HL-60 (cell line): ENCODE results near the gene SPTBN1.

Source experiments
- REST ChIP-seq: IDR thresholded peaks from 2 replicates; pipeline ENCODE4 v1.6.1; 2012; ENCODE audit warnings: low read depth; ENCODE audit not compliant: insufficient replicate concordance
- TF ChIP-seq, protein P1 (sequence below): IDR thresholded peaks from one replicate; pipeline ENCODE4 v1.5.1; 2011; ENCODE audit warnings: low read length, control low read depth, inconsistent platforms; ENCODE audit not compliant: insufficient read depth

GRCh38 chr2:54481686-54482085 is 25.6 kb downstream of the SPTBN1 start:
- TF ChIP-seq, protein P1, sequence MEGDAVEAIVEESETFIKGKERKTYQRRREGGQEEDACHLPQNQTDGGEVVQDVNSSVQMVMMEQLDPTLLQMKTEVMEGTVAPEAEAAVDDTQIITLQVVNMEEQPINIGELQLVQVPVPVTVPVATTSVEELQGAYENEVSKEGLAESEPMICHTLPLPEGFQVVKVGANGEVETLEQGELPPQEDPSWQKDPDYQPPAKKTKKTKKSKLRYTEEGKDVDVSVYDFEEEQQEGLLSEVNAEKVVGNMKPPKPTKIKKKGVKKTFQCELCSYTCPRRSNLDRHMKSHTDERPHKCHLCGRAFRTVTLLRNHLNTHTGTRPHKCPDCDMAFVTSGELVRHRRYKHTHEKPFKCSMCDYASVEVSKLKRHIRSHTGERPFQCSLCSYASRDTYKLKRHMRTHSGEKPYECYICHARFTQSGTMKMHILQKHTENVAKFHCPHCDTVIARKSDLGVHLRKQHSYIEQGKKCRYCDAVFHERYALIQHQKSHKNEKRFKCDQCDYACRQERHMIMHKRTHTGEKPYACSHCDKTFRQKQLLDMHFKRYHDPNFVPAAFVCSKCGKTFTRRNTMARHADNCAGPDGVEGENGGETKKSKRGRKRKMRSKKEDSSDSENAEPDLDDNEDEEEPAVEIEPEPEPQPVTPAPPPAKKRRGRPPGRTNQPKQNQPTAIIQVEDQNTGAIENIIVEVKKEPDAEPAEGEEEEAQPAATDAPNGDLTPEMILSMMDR: no peak
- TF ChIP-seq REST: no peak
